Measurements from ENCODE around the gene PRDX1. TPM values are rescaled to one million over a fixed set of nuclear protein-coding genes. Genes with fewer than 3 reads are reported as not detected.

PRDX1 gene
- 100 to 1,000 TPM; 325 to 508 TPM for total RNA-seq

DNA sequence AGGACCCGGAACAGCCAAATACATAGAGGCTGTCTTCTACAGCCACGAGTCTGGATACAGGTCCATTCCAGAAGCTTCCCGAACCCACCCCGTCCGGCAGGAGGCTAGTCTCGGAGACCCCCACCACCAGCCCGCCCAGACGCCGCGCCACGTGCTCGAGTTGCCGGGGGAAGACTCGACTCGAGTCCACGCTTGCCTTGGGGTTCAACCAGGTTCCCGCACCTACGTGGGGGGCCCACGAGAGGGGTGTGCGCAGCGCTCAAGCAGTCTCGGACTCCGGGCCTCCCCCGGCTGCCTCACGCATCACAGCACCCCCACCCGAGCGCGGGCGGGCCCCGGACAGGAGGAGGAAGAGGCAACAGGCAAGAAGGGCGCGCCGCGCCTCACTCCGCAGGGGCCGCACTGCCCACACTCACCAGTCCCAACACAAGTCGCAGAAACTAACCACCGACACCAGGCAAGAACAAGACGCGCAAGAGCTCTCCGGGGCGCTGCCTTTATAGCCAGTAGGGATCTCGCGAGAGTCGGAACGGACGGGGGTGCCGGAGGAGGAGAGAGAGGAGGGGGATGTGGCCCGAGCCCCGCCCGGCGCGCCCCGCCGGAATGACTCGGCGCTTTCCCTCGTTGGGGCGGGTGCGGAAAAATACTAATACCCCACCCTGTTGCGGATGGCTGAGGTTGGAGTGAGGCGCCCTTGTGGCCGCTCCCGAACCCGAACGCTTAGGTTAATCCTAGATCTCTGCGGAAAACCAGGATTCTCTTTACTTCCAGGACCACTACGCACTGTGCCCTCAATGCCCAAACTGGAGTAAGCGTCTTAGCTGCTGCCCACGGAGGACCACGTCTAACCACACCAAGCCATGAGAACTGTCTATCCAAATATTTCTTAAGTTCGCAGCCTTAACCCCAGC lies at the start of gene PRDX1:
TSS of gene PRDX1 (minus strand) at position 472 of the 911 bp plus-strand sequence. CDS start 2,841 bp downstream, outside the sequence.
- H3K9ac ChIP-seq (ENCODE audit: low read depth in 2 of 2, low read length in 2 of 2): peak within 1 kb of the TSS; percentile 98 to 99
- H3K27me3 ChIP-seq: no peaks in the 10 kb centered on the region
- H3K27ac ChIP-seq: peak within 1 kb of the TSS; percentile 88
- H3K4me1 ChIP-seq: peaks cover 12% of the 10 kb centered on the region
- peak; percentile 98 for DNase-seq
- no peaks in the 10 kb centered on the region for H3K9me3 ChIP-seq
- intact Hi-C loops (cut with DNase I): no loop called here
- H3K4me3 ChIP-seq: peak within 1 kb of the TSS; percentile 78
- H3K36me3 ChIP-seq: no peaks in the 10 kb centered on the region
- TF ChIP-seq, protein P1, sequence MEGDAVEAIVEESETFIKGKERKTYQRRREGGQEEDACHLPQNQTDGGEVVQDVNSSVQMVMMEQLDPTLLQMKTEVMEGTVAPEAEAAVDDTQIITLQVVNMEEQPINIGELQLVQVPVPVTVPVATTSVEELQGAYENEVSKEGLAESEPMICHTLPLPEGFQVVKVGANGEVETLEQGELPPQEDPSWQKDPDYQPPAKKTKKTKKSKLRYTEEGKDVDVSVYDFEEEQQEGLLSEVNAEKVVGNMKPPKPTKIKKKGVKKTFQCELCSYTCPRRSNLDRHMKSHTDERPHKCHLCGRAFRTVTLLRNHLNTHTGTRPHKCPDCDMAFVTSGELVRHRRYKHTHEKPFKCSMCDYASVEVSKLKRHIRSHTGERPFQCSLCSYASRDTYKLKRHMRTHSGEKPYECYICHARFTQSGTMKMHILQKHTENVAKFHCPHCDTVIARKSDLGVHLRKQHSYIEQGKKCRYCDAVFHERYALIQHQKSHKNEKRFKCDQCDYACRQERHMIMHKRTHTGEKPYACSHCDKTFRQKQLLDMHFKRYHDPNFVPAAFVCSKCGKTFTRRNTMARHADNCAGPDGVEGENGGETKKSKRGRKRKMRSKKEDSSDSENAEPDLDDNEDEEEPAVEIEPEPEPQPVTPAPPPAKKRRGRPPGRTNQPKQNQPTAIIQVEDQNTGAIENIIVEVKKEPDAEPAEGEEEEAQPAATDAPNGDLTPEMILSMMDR (IDR thresholded peaks at IDR 0.05): no peak

DNA sequence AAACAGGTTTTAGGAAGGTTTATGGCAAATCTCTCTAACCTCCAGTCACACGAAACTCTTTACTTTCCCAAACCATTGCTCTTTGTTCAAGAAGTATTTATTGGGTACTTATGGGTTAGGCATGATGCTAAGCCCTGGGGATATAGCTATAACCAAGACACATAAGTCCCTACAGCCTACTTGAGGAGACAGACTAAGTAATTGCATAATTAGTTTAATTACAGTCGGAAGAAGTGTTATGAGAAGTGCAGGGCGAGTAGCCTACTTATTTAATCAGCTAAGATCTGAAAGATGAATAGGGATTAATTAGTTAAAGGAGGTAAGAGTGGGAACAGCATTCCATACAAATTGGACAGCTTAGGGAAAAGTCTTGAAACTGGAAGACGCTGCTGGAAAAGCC lies 48.9 kb upstream of the PRDX1 start:
- Histone ChIP-seq H3K36me3 (peaks cover 14% of the 10 kb centered on the region), H3K9ac (ENCODE audit: low read depth in 2 of 2, low read length in 2 of 2) (no peak overlapping the region), H3K9me3 (no peaks in the 10 kb centered on the region), H3K4me1 (no peaks in the 10 kb centered on the region), H3K27me3 (no peaks in the 10 kb centered on the region), H3K4me3 (no peak overlapping the region), H3K27ac (no peak overlapping the region)
- intact Hi-C loops (cut with DNase I): no loop called here
- TF ChIP-seq, protein P1 (IDR thresholded peaks at IDR 0.05): no peak
- no peak for DNase-seq

DNA sequence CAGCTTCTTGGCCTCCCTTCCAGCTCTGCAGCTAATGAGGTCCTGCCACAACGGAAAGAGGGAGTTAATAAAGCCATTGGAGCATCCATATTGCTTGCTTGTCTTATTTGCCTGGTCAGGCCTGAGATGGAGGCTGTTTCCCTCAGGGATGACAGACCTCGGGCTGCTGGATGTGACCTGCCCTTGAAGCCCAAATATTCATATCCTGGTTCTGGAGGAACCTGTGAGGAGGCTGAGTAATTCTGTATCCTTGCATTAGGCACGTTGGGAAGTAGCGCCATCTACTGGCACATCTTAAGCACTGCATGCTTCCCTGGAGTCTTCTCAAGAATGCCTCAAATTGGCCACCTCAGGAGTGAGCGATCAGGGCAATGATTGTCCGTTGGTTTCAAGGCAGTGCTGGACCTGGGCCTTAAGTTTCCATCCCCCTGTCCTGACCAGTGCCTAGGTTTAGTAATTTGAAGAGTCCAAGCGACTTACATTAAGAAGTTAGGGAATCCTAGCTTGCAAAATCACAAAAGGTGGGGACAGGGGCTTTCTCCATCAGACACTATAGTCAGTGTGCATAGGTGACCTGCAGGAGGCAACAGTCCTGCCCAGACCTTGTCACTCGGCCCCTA lies 48.4 kb upstream of the PRDX1 start:
- Histone ChIP-seq H3K9ac (ENCODE audit: low read depth in 2 of 2, low read length in 2 of 2) (no peak overlapping the region), H3K36me3 (peaks cover 14% of the 10 kb centered on the region), H3K4me1 (no peaks in the 10 kb centered on the region), H3K27ac (no peak overlapping the region), H3K27me3 (no peaks in the 10 kb centered on the region), H3K4me3 (no peak overlapping the region), H3K9me3 (no peaks in the 10 kb centered on the region)
- peak; percentile 77 for DNase-seq
- TF ChIP-seq, protein P1 (IDR thresholded peaks at IDR 0.05): peak; percentile 98
- intact Hi-C loops (cut with DNase I): loop anchor here (2.0 to 10.0 kb wide), 2 partner anchors 57 to 225 kb away; partner anchors contain the start of genes MUTYH and TOE1

DNA sequence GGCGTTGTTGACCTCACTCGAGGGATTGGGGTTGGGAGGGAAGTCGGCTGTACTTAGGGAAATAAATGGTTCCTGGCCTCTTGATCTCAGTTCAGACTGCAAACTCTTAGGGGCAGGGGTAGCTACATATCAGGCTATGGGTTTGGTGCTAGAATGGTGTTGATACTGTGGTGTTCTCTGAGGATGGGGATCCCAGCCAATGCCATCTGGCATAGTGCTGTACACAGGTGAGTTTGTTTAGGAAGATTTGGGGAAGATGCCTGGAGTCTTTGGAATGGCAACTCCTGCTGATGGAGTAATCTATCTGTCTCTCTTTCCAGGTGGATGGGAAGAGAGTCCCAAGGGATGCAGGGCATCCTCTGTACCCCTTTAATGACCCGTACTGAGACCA lies 47.9 kb upstream of the PRDX1 start:
- peaks cover 14% of the 10 kb centered on the region for H3K36me3 ChIP-seq
- no peaks in the 10 kb centered on the region for H3K9me3 ChIP-seq
- intact Hi-C loops (cut with DNase I): loop anchor here (2.0 to 10.0 kb wide), 2 partner anchors 57 to 225 kb away; partner anchors contain the start of genes MUTYH and TOE1
- DNase-seq: no peak
- H3K4me3 ChIP-seq: no peak overlapping the region
- no peak overlapping the region for H3K9ac ChIP-seq (ENCODE audit: low read depth in 2 of 2, low read length in 2 of 2)
- no peaks in the 10 kb centered on the region for H3K27me3 ChIP-seq
- H3K27ac ChIP-seq: no peak overlapping the region
- H3K4me1 ChIP-seq: no peaks in the 10 kb centered on the region
- TF ChIP-seq, protein P1 (IDR thresholded peaks at IDR 0.05): no peak

DNA sequence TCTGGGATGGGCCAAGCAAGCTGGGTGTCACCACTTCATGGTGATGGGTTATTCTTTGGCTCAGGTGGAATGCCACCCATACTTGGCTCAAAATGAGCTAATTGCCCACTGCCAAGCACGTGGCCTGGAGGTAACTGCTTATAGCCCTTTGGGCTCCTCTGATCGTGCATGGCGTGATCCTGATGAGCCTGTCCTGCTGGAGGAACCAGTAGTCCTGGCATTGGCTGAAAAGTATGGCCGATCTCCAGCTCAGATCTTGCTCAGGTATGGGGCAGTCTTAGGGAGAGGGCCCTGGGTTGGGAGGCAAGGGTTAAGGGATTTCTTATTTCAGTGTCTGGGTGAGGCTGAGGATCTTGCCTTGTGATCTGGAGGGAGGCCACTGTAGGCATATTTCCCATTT lies 46.7 kb upstream of the PRDX1 start:
- H3K4me3 ChIP-seq: no peak overlapping the region
- H3K9me3 ChIP-seq: no peaks in the 10 kb centered on the region
- H3K27me3 ChIP-seq: no peaks in the 10 kb centered on the region
- no peak overlapping the region for H3K27ac ChIP-seq
- intact Hi-C loops (cut with DNase I): loop anchor here (2.0 to 10.0 kb wide), 2 partner anchors 56 to 224 kb away; partner anchors contain the start of genes MUTYH and TOE1
- H3K9ac ChIP-seq (ENCODE audit: low read depth in 2 of 2, low read length in 2 of 2): no peak overlapping the region
- DNase-seq: no peak
- no peaks in the 10 kb centered on the region for H3K4me1 ChIP-seq
- peaks cover 14% of the 10 kb centered on the region for H3K36me3 ChIP-seq
- TF ChIP-seq, protein P1 (IDR thresholded peaks at IDR 0.05): no peak

Data from colonic mucosa (tissue), 4 donors.